ENCODE results near the gene SLC22A16.

The SLC22A16 gene

GRCh38 chr6:110404607-110405006, 71.8 kb downstream of the SLC22A16 start:
- DNase-seq (ENCODE audit: low read depth in 2 of 2): no peak

GRCh38 chr6:110401585-110402176, 74.7 kb downstream of the SLC22A16 start:
- no peak for DNase-seq (ENCODE audit: low read depth in 2 of 2)

- DNase-seq (ENCODE audit: low read depth in 2 of 2): no peak
These were observed 76.2 kb downstream of the SLC22A16 start for GRCh38 chr6:110400208-110400607.

- DNase-seq (ENCODE audit: low read depth in 2 of 2): no peak
These were observed 77.0 kb downstream of the SLC22A16 start for GRCh38 chr6:110399219-110400071.

- DNase-seq (ENCODE audit: low read depth in 2 of 2): no peak
These were observed 77.6 kb downstream of the SLC22A16 start for GRCh38 chr6:110398778-110399177.

GRCh38 chr6:110395221-110395620, 81.2 kb downstream of the SLC22A16 start:
- no peak for DNase-seq (ENCODE audit: low read depth in 2 of 2)

GRCh38 chr6:110394409-110394808, 82.0 kb downstream of the SLC22A16 start:
- DNase-seq (ENCODE audit: low read depth in 2 of 2): no peak

- DNase-seq (ENCODE audit: low read depth in 2 of 2): no peak
These were observed 83.7 kb downstream of the SLC22A16 start for GRCh38 chr6:110392727-110393126.

GRCh38 chr6:110390404-110390803, 86.0 kb downstream of the SLC22A16 start:
- no peak for DNase-seq (ENCODE audit: low read depth in 2 of 2)

GRCh38 chr6:110389689-110390382, 86.6 kb downstream of the SLC22A16 start:
- no peak for DNase-seq (ENCODE audit: low read depth in 2 of 2)

GRCh38 chr6:110387986-110388385, 88.4 kb downstream of the SLC22A16 start:
- no peak for DNase-seq (ENCODE audit: low read depth in 2 of 2)

GRCh38 chr6:110385458-110385863, 91.0 kb downstream of the SLC22A16 start:
- no peak for DNase-seq (ENCODE audit: low read depth in 2 of 2)

GRCh38 chr6:110378552-110378951, 97.9 kb downstream of the SLC22A16 start:
- DNase-seq (ENCODE audit: low read depth in 2 of 2): no peak
